ENCODE data around the gene DIP2A.
"Not testable (repeated sequence)": the region's sequence is repeated elsewhere in the genome, so short reads cannot be mapped to it uniquely, and the experiment has no call there.

Gene DIP2A

DNA sequence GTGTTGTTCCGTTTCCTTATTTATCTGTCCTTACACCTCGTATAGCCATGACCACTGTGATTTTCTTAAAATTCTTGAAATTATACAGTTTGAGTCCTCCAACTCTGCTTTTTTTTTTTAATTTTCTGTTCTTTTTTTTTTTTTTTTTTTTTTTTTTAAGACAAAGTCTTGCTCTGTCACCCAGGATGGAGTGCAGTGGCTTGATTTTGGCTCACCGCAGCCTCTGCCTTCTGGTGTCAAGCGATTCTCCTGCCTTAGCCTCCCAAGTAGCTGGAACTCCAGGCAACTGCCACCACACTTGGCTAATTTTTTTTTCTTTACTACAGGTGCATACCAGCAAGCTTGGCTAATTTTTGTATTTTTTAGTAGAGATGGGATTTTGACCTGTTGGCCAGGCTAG, 48.9 kb downstream of the DIP2A start:
- FAIRE-seq = no peak
- DNase-seq (ENCODE audit: extremely low spot score, insufficient read length, low read depth) = no peak

DNA sequence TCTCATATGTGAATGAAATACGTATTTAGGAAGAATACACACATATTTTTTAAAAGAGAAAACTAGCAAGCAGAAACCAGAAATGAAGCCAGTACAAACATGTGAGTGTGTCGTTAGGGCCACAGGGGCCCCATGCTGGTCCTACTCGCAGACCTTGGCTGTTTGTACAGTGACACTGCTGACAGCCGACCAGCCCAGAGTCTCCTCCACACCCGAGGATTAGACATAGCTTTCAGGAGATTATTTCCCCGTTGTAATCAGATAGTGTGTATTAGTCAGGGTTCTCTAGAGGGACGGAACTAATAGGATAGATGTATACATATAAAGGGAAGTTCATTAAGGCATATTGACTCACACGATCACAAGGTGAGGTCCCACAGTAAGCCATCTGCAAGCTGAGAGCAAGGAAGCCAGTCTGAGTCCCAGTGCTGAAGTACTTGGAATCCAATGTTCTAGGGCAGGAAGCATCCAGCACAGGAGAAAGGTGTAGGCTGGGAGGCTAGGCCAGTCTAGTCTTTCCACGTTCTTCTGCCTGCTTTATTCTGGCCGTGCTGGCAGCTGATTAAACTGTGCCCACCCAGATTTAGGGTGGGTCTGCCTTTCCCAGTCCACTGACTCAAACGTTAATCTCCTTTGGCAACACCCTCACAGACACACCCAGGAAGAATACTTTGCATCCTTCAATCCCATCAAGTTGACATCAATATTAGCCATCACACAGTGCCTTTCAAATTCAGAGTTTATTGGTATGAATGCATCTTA, 51.2 kb downstream of the DIP2A start:
- FAIRE-seq (no peak), DNase-seq (ENCODE audit: extremely low spot score, insufficient read length, low read depth) (no peak)

DNA sequence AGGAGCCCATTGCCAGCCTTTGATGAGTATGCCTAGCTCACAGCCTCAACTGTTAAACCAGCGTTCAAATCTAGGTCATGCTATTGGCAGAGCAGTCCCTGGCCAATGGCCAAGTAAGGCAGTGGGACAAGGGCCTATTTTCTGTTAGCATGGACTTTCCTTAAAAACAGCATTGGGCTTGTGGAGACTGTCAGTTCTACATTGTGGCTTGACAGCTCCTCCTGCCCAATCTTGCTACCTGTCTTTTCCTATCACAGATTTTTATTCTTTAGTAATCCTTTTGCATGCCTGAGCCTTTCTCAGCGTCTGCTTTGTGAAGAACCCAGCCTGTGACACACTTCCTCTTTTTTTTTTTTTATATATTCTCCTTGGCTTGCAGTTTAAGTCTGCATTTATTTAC, 56.4 kb downstream of the DIP2A start:
- FAIRE-seq = no peak
- DNase-seq (ENCODE audit: extremely low spot score, insufficient read length, low read depth) = no peak

DNA sequence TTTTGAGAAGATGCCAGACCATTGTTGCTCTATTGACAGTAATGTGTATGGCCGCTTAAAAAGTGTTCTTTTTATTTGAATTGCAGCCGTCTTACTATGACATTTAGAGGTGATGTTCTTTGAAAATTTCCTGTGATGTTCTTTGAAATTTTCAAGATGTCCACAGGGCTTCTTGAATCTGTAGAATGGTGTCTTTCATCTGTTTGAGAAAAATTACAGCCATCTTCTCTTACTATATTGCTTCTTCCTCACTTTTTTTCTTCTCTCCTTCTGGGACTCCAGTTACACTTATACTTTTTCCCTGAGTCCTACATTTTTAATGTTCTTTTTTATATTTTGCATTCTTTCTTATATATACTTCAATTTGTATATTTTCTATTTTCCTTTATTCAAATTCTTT, 57.4 kb downstream of the DIP2A start:
- FAIRE-seq (no peak), DNase-seq (ENCODE audit: extremely low spot score, insufficient read length, low read depth) (no peak)

DNA sequence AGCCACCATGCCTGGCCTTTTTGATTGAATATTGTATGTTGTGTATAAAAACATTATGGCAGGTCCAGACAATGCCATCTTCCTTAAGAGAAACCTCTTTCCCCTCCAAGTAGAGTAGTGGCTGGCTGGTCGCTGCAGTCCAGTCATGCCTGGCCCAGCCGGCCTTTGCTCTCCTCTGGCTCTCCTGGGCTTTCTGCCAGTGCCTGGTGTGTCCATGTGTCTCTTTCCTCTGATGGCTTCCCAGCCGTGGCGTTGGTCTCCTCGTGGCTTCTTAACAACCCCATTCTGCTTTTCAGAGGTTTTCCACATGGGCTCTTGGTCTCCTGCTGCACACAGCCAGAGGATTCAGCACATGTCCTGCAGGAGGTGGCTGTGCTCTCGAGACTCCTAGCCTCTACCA, 58.7 kb downstream of the DIP2A start:
- FAIRE-seq (no peak), DNase-seq (ENCODE audit: extremely low spot score, insufficient read length, low read depth) (no peak)

DNA sequence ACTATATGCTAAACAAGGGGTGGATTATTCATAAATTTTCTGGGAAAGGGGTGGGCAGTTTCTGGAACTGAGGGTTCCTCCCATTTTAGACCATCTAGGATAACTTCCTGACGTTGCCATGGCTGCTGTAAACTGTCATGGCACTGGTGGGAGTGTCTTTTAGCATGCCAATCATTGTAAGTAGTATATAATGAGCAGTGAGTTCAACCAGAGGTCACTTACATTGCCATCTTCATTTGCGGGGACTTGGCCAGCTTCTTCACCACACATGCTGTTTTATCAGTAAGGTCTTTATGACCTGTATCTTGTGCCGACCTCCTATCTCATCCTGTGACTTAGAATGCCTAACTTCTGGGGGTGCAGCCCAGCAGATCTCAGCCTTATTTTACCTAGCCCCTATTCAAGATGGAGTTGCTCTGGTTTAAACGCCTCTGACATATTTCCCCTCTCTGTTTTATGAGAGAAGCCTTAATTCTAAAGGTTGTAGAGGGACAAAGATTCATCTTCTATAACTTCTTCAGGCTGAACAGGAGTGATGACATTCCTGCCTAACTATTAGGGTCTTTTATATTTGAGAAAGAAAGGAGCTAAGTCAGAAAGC, 60.4 kb downstream of the DIP2A start:
- DNase-seq (ENCODE audit: extremely low spot score, insufficient read length, low read depth) = no peak

DNA sequence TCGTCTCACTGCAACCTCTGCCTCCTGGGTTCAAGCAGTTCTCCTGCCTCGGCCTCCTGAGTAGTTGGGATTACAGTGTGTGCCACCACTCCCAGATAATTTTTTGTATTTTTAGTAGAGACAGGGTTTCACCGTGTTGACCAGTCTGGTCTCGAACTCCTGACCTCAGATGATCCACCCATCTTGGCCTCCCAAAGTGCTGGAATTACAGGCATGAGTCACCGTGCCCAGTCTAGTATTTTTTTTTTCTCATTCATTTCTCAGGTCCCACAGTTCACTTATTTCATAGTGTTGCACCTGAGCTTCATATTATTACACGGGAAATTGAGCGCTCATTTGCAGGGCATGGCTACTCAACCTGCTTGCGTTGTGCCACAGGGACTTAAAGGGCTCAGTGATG, 68.7 kb downstream of the DIP2A start:
- not testable (repeated sequence) for FAIRE-seq; DNase-seq (ENCODE audit: extremely low spot score, insufficient read length, low read depth)

More for the DNA sequence above, 60.4 kb downstream of the DIP2A start:
- no peak for FAIRE-seq

DNA sequence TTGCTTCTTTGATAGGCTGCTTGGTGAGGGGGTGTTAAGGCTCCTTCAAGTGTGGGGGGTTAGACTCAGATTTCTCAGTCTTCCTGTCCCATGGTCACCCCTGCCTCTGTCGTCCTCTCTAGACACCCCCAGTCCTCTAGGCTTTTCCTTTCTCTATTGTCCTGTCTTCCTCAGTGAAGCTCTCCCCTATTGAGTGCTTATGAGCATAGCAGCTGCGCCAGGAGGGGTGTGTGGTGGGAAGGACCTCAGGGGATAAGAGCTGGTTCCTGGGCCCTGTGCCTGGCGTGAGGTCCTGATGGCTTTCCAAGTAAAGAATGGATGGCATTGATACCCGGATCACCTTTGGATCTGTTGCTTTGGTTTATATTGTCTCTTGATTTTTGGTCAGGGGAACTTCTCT, 69.1 kb downstream of the DIP2A start:
- DNase-seq (ENCODE audit: extremely low spot score, insufficient read length, low read depth) (no peak), FAIRE-seq (no peak)

DNA sequence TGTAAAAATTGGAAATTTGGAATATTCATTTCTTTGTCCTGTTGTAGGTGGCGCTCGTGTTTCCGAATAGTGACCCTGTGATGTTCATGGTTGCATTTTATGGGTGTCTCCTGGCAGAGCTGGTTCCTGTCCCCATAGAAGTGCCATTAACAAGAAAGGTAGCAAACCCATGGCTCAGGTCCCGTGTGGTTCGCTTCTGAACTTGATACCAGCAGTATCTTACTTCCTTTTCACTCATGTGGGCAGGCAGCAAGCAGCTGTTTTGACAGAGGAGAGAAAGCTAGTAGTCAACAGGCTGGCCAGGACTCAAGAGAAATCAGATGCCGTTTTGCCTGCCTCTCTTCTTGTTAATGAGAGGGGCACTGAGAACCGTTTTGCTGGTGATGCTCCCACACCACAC, 73.4 kb downstream of the DIP2A start:
- no peak for DNase-seq (ENCODE audit: extremely low spot score, insufficient read length, low read depth)
- FAIRE-seq = no peak

DNA sequence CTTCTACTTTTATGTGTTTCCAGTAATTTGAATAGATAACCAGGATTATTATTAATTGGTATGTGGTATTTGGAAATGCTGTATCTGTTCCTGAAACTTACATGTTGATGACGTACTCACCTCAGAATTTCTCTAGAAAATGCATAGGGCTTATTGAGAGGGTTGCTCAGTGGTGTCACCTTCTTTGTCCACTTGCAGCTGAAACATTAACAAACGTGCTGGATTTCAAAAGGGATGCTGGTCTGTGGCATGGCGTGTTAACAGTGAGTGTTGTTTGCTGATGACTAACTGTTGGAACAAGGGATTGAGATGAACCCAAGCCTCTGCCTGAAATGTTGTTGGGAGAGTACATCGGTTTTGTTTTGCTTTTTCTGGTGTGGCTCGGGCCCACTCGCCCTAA, 78.3 kb downstream of the DIP2A start:
- FAIRE-seq (no peak), DNase-seq (ENCODE audit: extremely low spot score, insufficient read length, low read depth) (no peak)

DNA sequence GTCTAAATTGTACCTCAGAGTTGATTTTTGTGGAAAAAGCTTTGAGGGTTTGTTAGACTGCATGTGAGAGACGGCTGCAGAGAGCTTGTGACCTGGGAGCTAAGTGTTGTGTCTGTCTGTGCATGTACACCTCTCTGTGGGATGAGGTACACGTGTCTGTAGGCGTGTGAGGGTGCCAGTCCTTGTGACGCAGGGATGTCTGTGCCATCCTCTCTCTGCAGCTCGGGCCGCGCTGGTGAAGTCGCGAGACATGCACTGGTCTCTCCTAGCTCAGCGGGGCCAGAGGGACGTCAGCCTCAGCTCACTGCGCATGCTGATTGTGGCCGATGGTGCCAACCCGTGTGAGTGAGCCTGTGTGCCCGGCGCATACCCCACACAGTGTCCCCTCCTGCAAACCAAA, 79.6 kb downstream of the DIP2A start:
- no peak for DNase-seq (ENCODE audit: extremely low spot score, insufficient read length, low read depth)

DNA sequence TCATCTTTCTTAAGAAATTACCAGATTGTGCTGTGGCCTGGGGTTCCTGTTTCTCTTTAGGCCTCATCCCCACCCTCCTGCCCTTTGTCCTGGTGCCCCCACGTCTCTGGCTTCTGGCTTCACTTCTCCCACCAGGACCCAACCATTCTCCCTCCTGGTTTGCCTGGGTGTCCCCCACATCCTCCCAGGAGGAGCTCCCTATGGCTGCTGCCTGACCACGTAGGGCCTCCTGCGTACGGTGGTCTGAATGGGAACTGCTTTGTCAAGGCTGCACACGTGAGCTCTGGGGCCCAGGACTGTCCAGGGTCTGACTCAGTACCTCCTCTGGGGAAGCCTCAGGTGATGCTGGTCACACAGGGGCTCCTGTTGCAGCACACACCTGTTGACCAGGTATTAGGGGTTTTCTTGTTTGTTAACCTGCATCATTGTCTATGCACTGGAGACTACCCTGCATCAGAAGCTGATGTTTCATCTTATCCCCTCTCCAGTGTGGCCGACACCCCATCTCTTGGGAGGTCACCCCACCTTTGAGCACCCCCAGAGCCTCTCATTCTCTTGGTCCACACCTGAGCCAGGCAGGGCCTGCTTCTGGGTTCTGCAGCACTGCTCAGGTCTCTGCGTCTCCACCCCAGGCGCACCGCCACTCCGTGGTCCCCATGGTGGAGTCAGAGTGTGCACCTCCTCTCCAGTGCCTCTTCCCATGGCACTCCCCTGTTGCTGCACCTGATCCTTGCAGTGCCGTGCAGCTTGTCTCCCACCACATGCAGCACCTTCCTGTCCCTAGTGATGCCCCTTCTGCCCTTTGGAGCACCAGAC, 80.4 kb downstream of the DIP2A start:
- FAIRE-seq (no peak), DNase-seq (ENCODE audit: extremely low spot score, insufficient read length, low read depth) (no peak)

More for the DNA sequence above, 79.6 kb downstream of the DIP2A start:
- FAIRE-seq = no peak

DNA sequence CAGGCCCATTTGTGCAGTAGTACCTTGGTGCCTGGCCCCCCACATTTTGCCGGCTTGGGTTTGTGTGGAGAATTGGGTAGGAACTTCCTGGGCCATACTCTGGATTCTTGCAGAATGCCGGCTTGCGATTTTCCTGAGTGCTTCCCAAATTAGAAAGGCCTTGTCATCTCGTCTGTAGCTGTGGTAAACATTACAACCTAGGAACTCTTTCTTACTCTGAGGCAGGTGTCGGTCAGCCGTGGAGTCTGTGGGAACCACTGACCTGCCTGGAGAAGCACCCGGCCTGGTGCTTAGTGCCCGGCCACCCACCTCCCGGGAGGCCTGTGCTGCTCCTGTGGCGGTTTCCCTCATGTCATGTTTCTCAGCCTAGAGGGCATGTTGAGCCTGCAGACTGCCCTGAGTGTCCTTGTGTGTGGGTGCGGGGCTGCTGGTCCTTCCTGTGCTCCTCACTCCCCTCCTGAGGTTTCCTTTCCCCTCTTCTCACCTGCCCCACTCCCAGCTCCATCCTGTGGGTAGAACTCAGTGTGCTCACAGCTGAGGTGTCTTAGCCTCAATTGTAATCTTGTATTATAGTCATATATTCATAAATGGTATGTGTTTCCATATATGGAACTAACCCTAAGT, 81.5 kb downstream of the DIP2A start:
- FAIRE-seq (no peak), DNase-seq (ENCODE audit: extremely low spot score, insufficient read length, low read depth) (no peak)

DNA sequence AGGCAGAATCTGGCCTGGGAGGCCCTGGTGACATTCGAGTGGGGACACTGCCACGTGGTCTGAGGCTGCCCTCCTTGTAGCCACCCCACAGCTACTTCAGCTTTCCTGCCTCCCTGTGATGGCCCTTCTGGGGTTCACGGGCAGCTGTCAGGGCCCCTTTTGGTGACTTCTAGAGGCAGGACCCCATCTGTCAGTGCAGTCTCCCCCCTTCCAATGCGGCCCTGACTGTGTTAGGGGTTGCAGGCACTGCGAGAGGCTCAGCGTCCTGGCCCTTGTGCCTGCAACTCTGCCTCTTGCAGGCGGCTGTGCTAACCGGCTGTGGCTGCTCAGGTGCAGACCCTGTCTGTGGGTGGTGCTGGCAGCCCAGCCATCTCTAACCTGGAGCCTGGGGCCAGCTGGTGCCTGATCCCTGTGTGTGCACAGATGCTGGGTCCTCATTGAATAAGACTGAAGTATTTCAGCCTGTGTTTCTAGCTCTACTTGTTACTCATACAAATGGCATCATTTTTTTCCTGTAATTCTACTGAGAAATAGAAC, 84.0 kb downstream of the DIP2A start:
- DNase-seq (ENCODE audit: extremely low spot score, insufficient read length, low read depth) (no peak), FAIRE-seq (no peak)

DNA sequence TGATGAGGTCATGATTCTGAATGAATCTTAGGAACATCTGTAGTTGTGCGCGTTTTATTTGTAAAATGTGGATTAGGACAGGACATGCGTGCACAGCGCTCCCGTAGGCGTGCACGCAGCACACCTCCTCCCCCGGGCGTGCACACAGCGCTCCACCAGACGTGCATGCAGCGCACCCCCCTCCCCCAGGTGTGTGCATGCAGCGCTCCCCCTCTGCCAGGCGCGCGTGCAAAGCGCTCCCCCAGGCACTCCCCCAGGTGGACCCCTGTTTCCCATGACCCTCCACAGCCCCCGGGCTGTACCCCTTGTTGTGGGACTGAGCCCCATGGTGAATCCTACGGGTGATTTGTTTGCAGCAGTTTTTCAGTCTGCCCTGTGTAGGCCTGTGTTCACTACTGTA, 84.6 kb downstream of the DIP2A start:
- no peak for DNase-seq (ENCODE audit: extremely low spot score, insufficient read length, low read depth)
- no peak for FAIRE-seq

DNA sequence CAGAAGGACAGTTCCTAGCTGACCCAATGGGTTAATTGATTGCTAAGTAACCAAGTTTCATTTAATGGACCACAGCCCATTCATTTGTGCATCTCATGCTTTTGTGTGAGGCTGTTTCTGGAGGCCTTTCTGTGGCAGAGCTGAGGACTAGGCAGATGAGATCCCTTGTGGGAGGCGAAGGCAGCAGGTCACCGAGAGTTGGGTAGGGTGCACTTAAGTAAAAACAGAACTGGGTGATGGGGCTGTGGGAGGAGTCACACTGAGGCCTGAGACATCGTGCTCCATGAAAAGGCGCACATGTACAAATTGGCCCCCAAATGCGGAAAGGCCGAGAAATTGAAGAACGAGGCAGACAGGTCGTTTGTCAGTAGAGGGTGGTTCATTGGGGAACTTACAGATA, 85.3 kb downstream of the DIP2A start:
- no peak for FAIRE-seq

DNA sequence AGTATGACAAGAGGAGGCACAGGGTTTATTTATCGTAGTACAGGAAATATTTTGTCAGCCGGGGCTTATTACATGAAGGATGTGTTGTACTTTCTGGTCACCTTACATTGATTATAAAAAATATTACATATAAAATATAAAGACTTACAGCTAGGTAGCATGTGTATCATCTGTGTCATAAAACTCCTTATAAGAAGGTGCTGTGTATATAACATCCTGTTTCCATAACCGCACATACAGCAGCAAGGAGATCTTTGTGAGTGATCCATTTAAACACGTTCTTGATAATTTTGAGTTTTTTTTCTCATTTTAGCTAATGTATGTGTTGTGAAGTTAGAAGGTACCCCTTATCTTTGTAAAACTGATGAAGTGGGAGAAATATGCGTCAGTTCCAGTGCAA, 86.1 kb downstream of the DIP2A start:
- DNase-seq (ENCODE audit: extremely low spot score, insufficient read length, low read depth) (no peak), FAIRE-seq (no peak)

More for the DNA sequence above, 85.3 kb downstream of the DIP2A start:
- no peak for DNase-seq (ENCODE audit: extremely low spot score, insufficient read length, low read depth)

DNA sequence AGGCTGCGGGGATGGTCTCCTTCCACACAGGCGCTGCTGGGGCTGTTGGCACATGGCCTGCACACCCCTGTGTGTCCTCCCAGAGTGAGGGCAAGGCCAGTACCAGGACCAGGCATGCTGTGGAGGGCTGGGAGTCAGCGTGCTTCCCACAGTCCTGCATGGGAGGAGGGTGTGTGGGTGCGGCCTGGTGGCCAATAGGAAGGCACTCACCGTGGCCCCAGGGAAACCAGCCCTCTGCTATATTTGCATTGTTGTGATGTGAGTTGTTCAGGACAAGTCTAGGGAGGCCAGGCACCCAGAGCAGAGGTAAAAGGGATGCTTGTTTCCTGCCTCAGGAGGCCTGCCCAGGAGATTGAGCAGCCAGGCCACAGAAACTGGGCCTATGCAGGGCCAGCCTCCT, 86.7 kb downstream of the DIP2A start:
- DNase-seq (ENCODE audit: extremely low spot score, insufficient read length, low read depth) = no peak
- no peak for FAIRE-seq

DNA sequence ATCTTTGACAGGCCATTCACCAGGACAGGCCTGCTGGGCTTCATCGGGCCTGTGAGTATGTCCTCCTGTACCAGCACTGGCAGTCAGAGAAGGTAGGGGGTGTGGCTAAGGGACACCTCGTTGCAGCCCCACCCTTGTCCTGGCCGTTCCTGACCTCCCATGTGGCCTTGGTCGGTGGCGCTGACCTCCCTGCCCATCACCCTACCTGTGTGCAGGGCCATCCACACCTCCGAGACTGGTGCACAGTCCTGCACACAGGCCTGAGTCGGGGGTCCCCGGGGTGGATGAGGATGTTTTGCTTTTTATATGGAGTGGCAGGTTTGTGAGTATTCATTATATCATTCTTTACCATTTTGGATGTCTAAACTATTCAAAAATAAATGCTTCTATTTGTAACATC, 87.2 kb downstream of the DIP2A start:
- no peak for DNase-seq (ENCODE audit: extremely low spot score, insufficient read length, low read depth)
- FAIRE-seq = no peak

DNA sequence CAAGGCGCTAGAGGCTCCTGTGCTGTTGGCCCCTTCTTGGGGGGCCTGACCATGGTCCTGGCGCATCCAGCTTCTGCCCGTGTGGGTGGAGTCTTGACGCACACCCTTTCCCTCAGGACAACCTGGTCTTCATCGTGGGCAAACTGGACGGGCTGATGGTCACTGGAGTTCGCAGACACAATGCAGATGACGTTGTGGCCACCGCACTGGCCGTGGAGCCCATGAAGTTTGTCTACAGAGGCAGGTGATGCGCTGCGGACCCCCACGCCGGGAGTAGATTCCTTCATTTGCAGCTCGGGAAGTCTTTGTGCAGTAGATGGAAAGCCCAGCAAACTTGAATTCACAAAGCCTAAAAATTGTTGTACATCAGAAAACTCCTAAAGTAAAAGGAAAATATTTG, 88.1 kb downstream of the DIP2A start:
- FAIRE-seq = no peak

More for the DNA sequence above, 88.1 kb downstream of the DIP2A start:
- DNase-seq (ENCODE audit: extremely low spot score, insufficient read length, low read depth) = no peak
